HCT116 (cell line): ENCODE measurements around the gene EIF4G3.

ENCODE experiments used
- CEBPB ChIP-seq: IDR thresholded peaks from 2 replicates; pipeline ENCODE4 v1.6.1; 2012; ENCODE audit warnings: low read depth
- EZH2phosphoT487 ChIP-seq: fragments of 200-600 bp; IDR thresholded peaks from 2 replicates; pipeline ENCODE4 v1.6.1; 2018; ENCODE audit warnings: antibody characterized with exemption, borderline replicate concordance
- FOSL1 ChIP-seq: IDR thresholded peaks from 2 replicates; pipeline ENCODE4 v1.6.1; 2012; ENCODE audit warnings: low read depth
- POLR2A ChIP-seq: IDR thresholded peaks from 2 replicates; pipeline ENCODE4 v1.7.0; 2011; ENCODE audit warnings: borderline replicate concordance; ENCODE audit not compliant: insufficient read depth, insufficient read length; ENCODE audit errors: extremely low read depth
- POLR2AphosphoS5 ChIP-seq: IDR thresholded peaks from 2 replicates; pipeline ENCODE4 v1.6.1; 2011; ENCODE audit warnings: mild to moderate bottlenecking, low read depth, low read length, moderate library complexity
- SP1 ChIP-seq: IDR thresholded peaks from 2 replicates; pipeline ENCODE4 v1.6.1; 2012; ENCODE audit warnings: low read depth
- SRF ChIP-seq: IDR thresholded peaks from 2 replicates; pipeline ENCODE4 v1.6.1; 2012; ENCODE audit warnings: low read depth
- TCF7L2 ChIP-seq: IDR thresholded peaks from 2 replicates; pipeline ENCODE4 v1.7.0; 2011; ENCODE audit warnings: borderline replicate concordance, inconsistent platforms; ENCODE audit not compliant: insufficient read depth, insufficient read length; ENCODE audit errors: extremely low read depth
- YY1 ChIP-seq: IDR thresholded peaks from 2 replicates; pipeline ENCODE4 v1.6.1; 2011; ENCODE audit warnings: low read length, low read depth, moderate library complexity, mild to moderate bottlenecking; ENCODE audit not compliant: insufficient replicate concordance; ENCODE audit errors: extremely low read depth
- ZFX ChIP-seq: fragments of 450-650 bp; IDR thresholded peaks from 2 replicates; pipeline ENCODE4 v1.6.1; 2017
- TF ChIP-seq, protein P1 (sequence below), 3 experiments: fragments of 200-600 bp in 1 of 3; sonication (generic) in 1 of 3; IDR thresholded peaks in 2 of 3; conservative IDR thresholded peaks in 1 of 3; 2 replicates each; pipeline ENCODE4 v1.5.1; 2012 to 2017; ENCODE audit warnings: low read depth in 2 of 3, low read length in 2 of 3, antibody characterized with exemption in 1 of 3, borderline replicate concordance in 1 of 3, control low read depth in 1 of 3, mild to moderate bottlenecking in 1 of 3, mixed read lengths in 1 of 3, mixed run types in 1 of 3, moderate library complexity in 1 of 3; ENCODE audit not compliant: insufficient read depth in 1 of 3
- TF ChIP-seq, protein P2 (sequence below): IDR thresholded peaks from 2 replicates; pipeline ENCODE4 v1.6.1; 2012; ENCODE audit warnings: low read depth

DNA sequence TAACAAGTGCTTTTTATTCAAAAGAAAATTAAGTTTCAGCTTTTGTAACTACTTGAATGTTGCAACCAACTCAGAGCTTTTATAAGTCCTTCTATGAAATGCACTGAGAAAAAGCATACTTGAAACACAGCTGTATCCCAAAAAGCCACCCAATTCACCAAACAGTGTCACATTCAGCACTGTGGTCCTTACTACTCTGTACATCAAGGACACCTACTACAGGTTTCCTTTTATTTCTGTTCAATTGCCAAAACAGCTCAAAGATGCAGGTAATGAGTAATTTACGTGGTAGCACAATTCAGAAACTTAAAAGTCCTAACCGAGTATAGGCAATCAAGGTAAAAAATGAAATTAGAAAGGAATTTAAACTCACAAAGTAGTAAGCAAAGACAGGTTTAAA, 2.5 kb downstream of the EIF4G3 start:
- TF ChIP-seq EZH2phosphoT487 (no peak), POLR2A (no peak), SRF (no peak), ZFX (no peak), TCF7L2 (no peak), CEBPB (no peak), FOSL1 (no peak), YY1 (no peak), SP1 (no peak), POLR2AphosphoS5 (no peak)
- TF ChIP-seq, protein P1, sequence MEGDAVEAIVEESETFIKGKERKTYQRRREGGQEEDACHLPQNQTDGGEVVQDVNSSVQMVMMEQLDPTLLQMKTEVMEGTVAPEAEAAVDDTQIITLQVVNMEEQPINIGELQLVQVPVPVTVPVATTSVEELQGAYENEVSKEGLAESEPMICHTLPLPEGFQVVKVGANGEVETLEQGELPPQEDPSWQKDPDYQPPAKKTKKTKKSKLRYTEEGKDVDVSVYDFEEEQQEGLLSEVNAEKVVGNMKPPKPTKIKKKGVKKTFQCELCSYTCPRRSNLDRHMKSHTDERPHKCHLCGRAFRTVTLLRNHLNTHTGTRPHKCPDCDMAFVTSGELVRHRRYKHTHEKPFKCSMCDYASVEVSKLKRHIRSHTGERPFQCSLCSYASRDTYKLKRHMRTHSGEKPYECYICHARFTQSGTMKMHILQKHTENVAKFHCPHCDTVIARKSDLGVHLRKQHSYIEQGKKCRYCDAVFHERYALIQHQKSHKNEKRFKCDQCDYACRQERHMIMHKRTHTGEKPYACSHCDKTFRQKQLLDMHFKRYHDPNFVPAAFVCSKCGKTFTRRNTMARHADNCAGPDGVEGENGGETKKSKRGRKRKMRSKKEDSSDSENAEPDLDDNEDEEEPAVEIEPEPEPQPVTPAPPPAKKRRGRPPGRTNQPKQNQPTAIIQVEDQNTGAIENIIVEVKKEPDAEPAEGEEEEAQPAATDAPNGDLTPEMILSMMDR (IDR thresholded peaks at IDR 0.05 in 2 of 3, conservative IDR thresholded peaks at IDR 0.05 in 1 of 3; ENCODE audit: borderline replicate concordance in 1 of 3, insufficient read depth in 1 of 3, low read depth in 2 of 3, low read length in 2 of 3): no peak
- TF ChIP-seq, protein P2, sequence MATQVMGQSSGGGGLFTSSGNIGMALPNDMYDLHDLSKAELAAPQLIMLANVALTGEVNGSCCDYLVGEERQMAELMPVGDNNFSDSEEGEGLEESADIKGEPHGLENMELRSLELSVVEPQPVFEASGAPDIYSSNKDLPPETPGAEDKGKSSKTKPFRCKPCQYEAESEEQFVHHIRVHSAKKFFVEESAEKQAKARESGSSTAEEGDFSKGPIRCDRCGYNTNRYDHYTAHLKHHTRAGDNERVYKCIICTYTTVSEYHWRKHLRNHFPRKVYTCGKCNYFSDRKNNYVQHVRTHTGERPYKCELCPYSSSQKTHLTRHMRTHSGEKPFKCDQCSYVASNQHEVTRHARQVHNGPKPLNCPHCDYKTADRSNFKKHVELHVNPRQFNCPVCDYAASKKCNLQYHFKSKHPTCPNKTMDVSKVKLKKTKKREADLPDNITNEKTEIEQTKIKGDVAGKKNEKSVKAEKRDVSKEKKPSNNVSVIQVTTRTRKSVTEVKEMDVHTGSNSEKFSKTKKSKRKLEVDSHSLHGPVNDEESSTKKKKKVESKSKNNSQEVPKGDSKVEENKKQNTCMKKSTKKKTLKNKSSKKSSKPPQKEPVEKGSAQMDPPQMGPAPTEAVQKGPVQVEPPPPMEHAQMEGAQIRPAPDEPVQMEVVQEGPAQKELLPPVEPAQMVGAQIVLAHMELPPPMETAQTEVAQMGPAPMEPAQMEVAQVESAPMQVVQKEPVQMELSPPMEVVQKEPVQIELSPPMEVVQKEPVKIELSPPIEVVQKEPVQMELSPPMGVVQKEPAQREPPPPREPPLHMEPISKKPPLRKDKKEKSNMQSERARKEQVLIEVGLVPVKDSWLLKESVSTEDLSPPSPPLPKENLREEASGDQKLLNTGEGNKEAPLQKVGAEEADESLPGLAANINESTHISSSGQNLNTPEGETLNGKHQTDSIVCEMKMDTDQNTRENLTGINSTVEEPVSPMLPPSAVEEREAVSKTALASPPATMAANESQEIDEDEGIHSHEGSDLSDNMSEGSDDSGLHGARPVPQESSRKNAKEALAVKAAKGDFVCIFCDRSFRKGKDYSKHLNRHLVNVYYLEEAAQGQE: no peak
